HepG2 (cell line): ENCODE data around the gene DNMT1. TPM values are rescaled to one million over a fixed set of nuclear protein-coding genes. Genes with fewer than 3 reads are reported as not detected.

Source experiments
- ATF7-NPFF ChIP-seq: sonication (generic); formaldehyde crosslinking; IDR thresholded peaks from 2 replicates; pipeline ENCODE4 v1.8.1; 2023; ENCODE audit warnings: mild to moderate bottlenecking, low read depth, missing genetic modification reagents, moderate library complexity
- CC2D1A ChIP-seq: sonication (generic); formaldehyde crosslinking; IDR thresholded peaks from 2 replicates; pipeline ENCODE4 v1.8.1; 2023; ENCODE audit warnings: mild to moderate bottlenecking, missing genetic modification reagents
- CREB1 ChIP-seq, 2 experiments: fragments of 450-650 bp in 1 of 2; IDR thresholded peaks; 2 replicates each; pipeline ENCODE4 v1.6.1; 2016 to 2017; ENCODE audit warnings: control low read depth in 1 of 2, mild to moderate bottlenecking in 1 of 2, missing compliant biosample characterization in 1 of 2, missing genetic modification characterization in 1 of 2
- FOXC1 ChIP-seq: sonication (generic); formaldehyde crosslinking; IDR thresholded peaks from 2 replicates; pipeline ENCODE4 v1.8.0; 2022; ENCODE audit warnings: mild to moderate bottlenecking, missing genetic modification reagents, borderline replicate concordance
- FOXP4 ChIP-seq: sonication (generic); formaldehyde crosslinking; IDR thresholded peaks from 2 replicates; pipeline ENCODE4 v1.4.0; 2020; ENCODE audit warnings: missing genetic modification reagents
- JUND ChIP-seq: sonication (generic); formaldehyde crosslinking; IDR thresholded peaks from 2 replicates; pipeline ENCODE4 v1.8.0; 2022; ENCODE audit warnings: mild to moderate bottlenecking, missing genetic modification reagents
- MEF2D ChIP-seq: sonication (generic); formaldehyde crosslinking; IDR thresholded peaks from 2 replicates; pipeline ENCODE4 v1.5.1; 2020; ENCODE audit warnings: mild to moderate bottlenecking, missing genetic modification reagents
- NFE2L1 ChIP-seq: sonication (generic); formaldehyde crosslinking; IDR thresholded peaks from 2 replicates; pipeline ENCODE4 v1.4.0; 2020; ENCODE audit warnings: missing genetic modification reagents, mild to moderate bottlenecking, borderline replicate concordance
- NKX3-1 ChIP-seq: sonication (generic); formaldehyde crosslinking; IDR thresholded peaks from 2 replicates; pipeline ENCODE4 v1.5.0; 2020; ENCODE audit warnings: missing genetic modification reagents
- RFX5 ChIP-seq: IDR thresholded peaks from 2 replicates; pipeline ENCODE4 v1.6.1; 2011; ENCODE audit warnings: low read depth, low read length, improper control_type of control experiment
- STAT6 ChIP-seq: sonication (generic); formaldehyde crosslinking; IDR thresholded peaks from 2 replicates; pipeline ENCODE4 v1.4.0; 2020; ENCODE audit warnings: missing genetic modification reagents, mild to moderate bottlenecking, borderline replicate concordance
- TBP ChIP-seq: sonication (generic); formaldehyde crosslinking; IDR thresholded peaks from 2 replicates; pipeline ENCODE4 v1.5.0; 2020; ENCODE audit warnings: missing genetic modification reagents
- TMF1 ChIP-seq: sonication (generic); formaldehyde crosslinking; IDR thresholded peaks from 2 replicates; pipeline ENCODE4 v1.8.1; 2022; ENCODE audit warnings: low read depth, missing genetic modification reagents
- ZNF562 ChIP-seq: sonication (generic); formaldehyde crosslinking; IDR thresholded peaks from 2 replicates; pipeline ENCODE4 v1.8.0; 2022; ENCODE audit warnings: missing genetic modification reagents, borderline replicate concordance
- polyA plus RNA-seq, 8 experiments: library from polyadenylated mRNA; depleted of rRNA in 3 of 8; stranded (reverse) in 7 of 8; unstranded in 1 of 8; fragments of >200 nt; fragmentation: Illumina TruSeq in 4 of 8; extraction: Trizol in 4 of 8; gene quantifications; 2 replicates each; pipeline versions ENCODE4 v1.2.1 to v1.2.3, GENCODE V29; 2011 to 2016; ENCODE audit warnings: low read depth in 4 of 8, missing spikeins in 1 of 8, mixed read lengths in 1 of 8; ENCODE audit not compliant: insufficient read depth in 1 of 8
- total RNA-seq, 5 experiments: library from RNA; depleted of rRNA; stranded (reverse); fragments of >200 nt; fragmentation: Illumina TruSeq; extraction: Trizol; gene quantifications; 2 replicates each; pipeline ENCODE4 v1.2.3, GENCODE V29; 2016; ENCODE audit warnings: low read depth in 1 of 5
- TF ChIP-seq, protein P1 (sequence below): IDR thresholded peaks from 2 replicates; pipeline ENCODE4 v1.6.1; 2018; ENCODE audit warnings: missing genetic modification reagents
- TF ChIP-seq, protein P2 (sequence below): sonication (generic); formaldehyde crosslinking; conservative IDR thresholded peaks from 2 replicates; pipeline ENCODE4 v1.8.0; 2022; ENCODE audit warnings: missing genetic modification reagents
- TF ChIP-seq, protein P3 (sequence below): sonication (generic); formaldehyde crosslinking; IDR thresholded peaks from 2 replicates; pipeline ENCODE4 v1.8.1; 2023; ENCODE audit warnings: mild to moderate bottlenecking, missing genetic modification reagents
- TF ChIP-seq, protein P4 (sequence below): sonication (generic); formaldehyde crosslinking; IDR thresholded peaks from 2 replicates; pipeline ENCODE4 v1.8.0; 2023; ENCODE audit warnings: mild to moderate bottlenecking, missing genetic modification reagents

Gene DNMT1
- total and polyA plus RNA-seq, 2 of the 13 experiments (the other 11 are each of a cell fraction or from before 2014, with no cell fraction given): 31.2 to 91.1 TPM

GRCh38 chr19:10194500-10195198 is at the start of gene DNMT1 (continued):
- TF ChIP-seq TBP (CRISPR knock-in tag) (peak; percentile 94; the same call in 1 of the 2 replicates), STAT6 (0 out of 2 replicates have a peak, but pooled peaks have one; percentile 16), ATF7-NPFF (peak; percentile 90), FOXP4 (CRISPR knock-in tag) (no peak), RFX5 (0 out of 2 replicates have a peak, but pooled peaks have one; percentile 8), ZNF562 (CRISPR knock-in tag) (no peak), CREB1 (IDR thresholded peaks at IDR 0.05) (no peak), CREB1 (CRISPR knock-in tag; IDR thresholded peaks at IDR 0.05) (no peak), TMF1 (no peak), NFE2L1 (CRISPR knock-in tag) (no peak), CC2D1A (CRISPR knock-in tag) (no peak; the same call in 1 of the 2 replicates), JUND (CRISPR knock-in tag) (0 out of 2 replicates have a peak, but pooled peaks have one; percentile 41), MEF2D (CRISPR knock-in tag) (no peak; the same call in 1 of the 2 replicates), FOXC1 (CRISPR knock-in tag) (0 out of 2 replicates have a peak, but pooled peaks have one; percentile 66), NKX3-1 (CRISPR knock-in tag) (no peak)
- TF ChIP-seq, protein P1, sequence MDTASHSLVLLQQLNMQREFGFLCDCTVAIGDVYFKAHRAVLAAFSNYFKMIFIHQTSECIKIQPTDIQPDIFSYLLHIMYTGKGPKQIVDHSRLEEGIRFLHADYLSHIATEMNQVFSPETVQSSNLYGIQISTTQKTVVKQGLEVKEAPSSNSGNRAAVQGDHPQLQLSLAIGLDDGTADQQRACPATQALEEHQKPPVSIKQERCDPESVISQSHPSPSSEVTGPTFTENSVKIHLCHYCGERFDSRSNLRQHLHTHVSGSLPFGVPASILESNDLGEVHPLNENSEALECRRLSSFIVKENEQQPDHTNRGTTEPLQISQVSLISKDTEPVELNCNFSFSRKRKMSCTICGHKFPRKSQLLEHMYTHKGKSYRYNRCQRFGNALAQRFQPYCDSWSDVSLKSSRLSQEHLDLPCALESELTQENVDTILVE (CRISPR knock-in tag): no peak
- TF ChIP-seq, protein P2, sequence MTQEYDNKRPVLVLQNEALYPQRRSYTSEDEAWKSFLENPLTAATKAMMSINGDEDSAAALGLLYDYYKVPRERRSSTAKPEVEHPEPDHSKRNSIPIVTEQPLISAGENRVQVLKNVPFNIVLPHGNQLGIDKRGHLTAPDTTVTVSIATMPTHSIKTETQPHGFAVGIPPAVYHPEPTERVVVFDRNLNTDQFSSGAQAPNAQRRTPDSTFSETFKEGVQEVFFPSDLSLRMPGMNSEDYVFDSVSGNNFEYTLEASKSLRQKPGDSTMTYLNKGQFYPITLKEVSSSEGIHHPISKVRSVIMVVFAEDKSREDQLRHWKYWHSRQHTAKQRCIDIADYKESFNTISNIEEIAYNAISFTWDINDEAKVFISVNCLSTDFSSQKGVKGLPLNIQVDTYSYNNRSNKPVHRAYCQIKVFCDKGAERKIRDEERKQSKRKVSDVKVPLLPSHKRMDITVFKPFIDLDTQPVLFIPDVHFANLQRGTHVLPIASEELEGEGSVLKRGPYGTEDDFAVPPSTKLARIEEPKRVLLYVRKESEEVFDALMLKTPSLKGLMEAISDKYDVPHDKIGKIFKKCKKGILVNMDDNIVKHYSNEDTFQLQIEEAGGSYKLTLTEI (CRISPR knock-in tag): no peak
- TF ChIP-seq, protein P3, sequence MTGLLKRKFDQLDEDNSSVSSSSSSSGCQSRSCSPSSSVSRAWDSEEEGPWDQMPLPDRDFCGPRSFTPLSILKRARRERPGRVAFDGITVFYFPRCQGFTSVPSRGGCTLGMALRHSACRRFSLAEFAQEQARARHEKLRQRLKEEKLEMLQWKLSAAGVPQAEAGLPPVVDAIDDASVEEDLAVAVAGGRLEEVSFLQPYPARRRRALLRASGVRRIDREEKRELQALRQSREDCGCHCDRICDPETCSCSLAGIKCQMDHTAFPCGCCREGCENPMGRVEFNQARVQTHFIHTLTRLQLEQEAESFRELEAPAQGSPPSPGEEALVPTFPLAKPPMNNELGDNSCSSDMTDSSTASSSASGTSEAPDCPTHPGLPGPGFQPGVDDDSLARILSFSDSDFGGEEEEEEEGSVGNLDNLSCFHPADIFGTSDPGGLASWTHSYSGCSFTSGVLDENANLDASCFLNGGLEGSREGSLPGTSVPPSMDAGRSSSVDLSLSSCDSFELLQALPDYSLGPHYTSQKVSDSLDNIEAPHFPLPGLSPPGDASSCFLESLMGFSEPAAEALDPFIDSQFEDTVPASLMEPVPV: peak; percentile 31; the same call in 1 of the 2 replicates
- TF ChIP-seq, protein P4, sequence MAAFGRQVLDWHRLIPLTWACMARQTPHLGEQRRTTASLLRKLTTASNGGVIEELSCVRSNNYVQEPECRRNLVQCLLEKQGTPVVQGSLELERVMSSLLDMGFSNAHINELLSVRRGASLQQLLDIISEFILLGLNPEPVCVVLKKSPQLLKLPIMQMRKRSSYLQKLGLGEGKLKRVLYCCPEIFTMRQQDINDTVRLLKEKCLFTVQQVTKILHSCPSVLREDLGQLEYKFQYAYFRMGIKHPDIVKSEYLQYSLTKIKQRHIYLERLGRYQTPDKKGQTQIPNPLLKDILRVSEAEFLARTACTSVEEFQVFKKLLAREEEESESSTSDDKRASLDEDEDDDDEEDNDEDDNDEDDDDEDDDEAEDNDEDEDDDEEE (CRISPR knock-in tag): no peak
